Liver (tissue), 9 donors: ENCODE measurements around the gene ABCA4. TPM values are rescaled to one million over a fixed set of nuclear protein-coding genes. Genes with fewer than 3 reads are reported as not detected.

Experiments
- DNase-seq: peaks from one replicate; pipeline ENCODE4 v3.0.0-alpha.2; 2017; ENCODE audit warnings: low spot score
- H3K27ac ChIP-seq, 2 donors: one replicate each; pipeline ENCODE4 v1.7.0; 2013; ENCODE audit warnings: inconsistent platforms in 2 of 2, low read length in 2 of 2, control low read depth in 1 of 2, low read depth in 1 of 2, mild to moderate bottlenecking in 1 of 2
- H3K27me3 ChIP-seq, 4 donors: one replicate each; pipeline versions ENCODE4 v1.6.1 to v1.7.0; 2013; ENCODE audit warnings: low read length in 3 of 4, inconsistent platforms in 1 of 4, mild to moderate bottlenecking in 1 of 4, moderate library complexity in 1 of 4; ENCODE audit not compliant: control insufficient read depth in 4 of 4, insufficient read depth in 4 of 4
- H3K36me3 ChIP-seq, 4 donors: one replicate each; pipeline versions ENCODE4 v1.6.1 to v1.7.0; 2013; ENCODE audit warnings: low read length in 3 of 4, mild to moderate bottlenecking in 3 of 4, low read depth in 1 of 4, moderate library complexity in 1 of 4; ENCODE audit not compliant: control insufficient read depth in 4 of 4, insufficient read depth in 3 of 4
- H3K4me1 ChIP-seq, 4 donors: one replicate each; pipeline versions ENCODE4 v1.6.1 to v1.7.0; 2013; ENCODE audit warnings: low read length in 3 of 4, mild to moderate bottlenecking in 3 of 4, moderate library complexity in 1 of 4; ENCODE audit not compliant: control insufficient read depth in 4 of 4, insufficient read depth in 4 of 4
- H3K4me3 ChIP-seq, 3 donors: one replicate each; pipeline versions ENCODE4 v1.6.1 to v1.7.0; 2013; ENCODE audit warnings: low read length in 3 of 3, control low read depth in 1 of 3, low read depth in 1 of 3, mild to moderate bottlenecking in 1 of 3
- H3K9ac ChIP-seq, 2 donors: one replicate each; pipeline ENCODE4 v1.7.0; 2013; ENCODE audit warnings: low read length in 2 of 2, mild to moderate bottlenecking in 2 of 2, moderate library complexity in 2 of 2, control low read depth in 1 of 2, low read depth in 1 of 2
- H3K9me3 ChIP-seq, 4 donors: one replicate each; pipeline versions ENCODE4 v1.6.1 to v1.7.0; 2013; ENCODE audit warnings: low read length in 3 of 4; ENCODE audit not compliant: control insufficient read depth in 4 of 4
- EGR1 ChIP-seq, 2 donors: IDR thresholded peaks; 2 replicates each; pipeline ENCODE4 v1.6.1; 2016 to 2018; ENCODE audit warnings: antibody characterized with exemption in 2 of 2, low read depth in 2 of 2
- FOXA1 ChIP-seq: IDR thresholded peaks from 2 replicates; pipeline ENCODE4 v1.6.1; 2016; ENCODE audit warnings: antibody characterized with exemption
- FOXA2 ChIP-seq: IDR thresholded peaks from 2 replicates; pipeline ENCODE4 v1.6.1; 2016; ENCODE audit warnings: antibody characterized with exemption
- GABPA ChIP-seq, 2 donors: IDR thresholded peaks in 1 of 2; conservative IDR thresholded peaks in 1 of 2; 2 replicates each; pipeline ENCODE4 v1.6.1; 2016; ENCODE audit warnings: antibody characterized with exemption in 2 of 2, mild to moderate bottlenecking in 1 of 2, moderate library complexity in 1 of 2
- HNF4A ChIP-seq, 2 donors: conservative IDR thresholded peaks; 2 replicates each; pipeline ENCODE4 v1.6.1; 2016; ENCODE audit warnings: antibody characterized with exemption in 2 of 2, mild to moderate bottlenecking in 2 of 2
- HNF4G ChIP-seq: IDR thresholded peaks from 2 replicates; pipeline ENCODE4 v1.6.1; 2016; ENCODE audit warnings: antibody characterized with exemption
- JUND ChIP-seq, 2 donors: IDR thresholded peaks; 2 replicates each; pipeline ENCODE4 v1.6.1; 2016; ENCODE audit warnings: antibody characterized with exemption in 2 of 2
- NR2F2 ChIP-seq: IDR thresholded peaks from 2 replicates; pipeline ENCODE4 v1.6.1; 2016; ENCODE audit warnings: antibody characterized with exemption
- RAD21 ChIP-seq, 2 donors: IDR thresholded peaks; 2 replicates each; pipeline ENCODE4 v1.6.1; 2016; ENCODE audit warnings: antibody characterized with exemption in 2 of 2, mild to moderate bottlenecking in 2 of 2
- RXRA ChIP-seq, 2 donors: IDR thresholded peaks; 2 replicates each; pipeline ENCODE4 v1.6.1; 2017 to 2018; ENCODE audit warnings: antibody characterized with exemption in 2 of 2, mild to moderate bottlenecking in 1 of 2
- SP1 ChIP-seq: IDR thresholded peaks from 2 replicates; pipeline ENCODE4 v1.6.1; 2018; ENCODE audit warnings: antibody characterized with exemption, mild to moderate bottlenecking
- TAF1 ChIP-seq: conservative IDR thresholded peaks from 2 replicates; pipeline ENCODE4 v1.6.1; 2016; ENCODE audit warnings: antibody characterized with exemption, mild to moderate bottlenecking
- YY1 ChIP-seq: IDR thresholded peaks from 2 replicates; pipeline ENCODE4 v1.6.1; 2016; ENCODE audit warnings: antibody characterized with exemption, mild to moderate bottlenecking
- WGBS: extraction: QIAGEN DNeasy Blood & Tissue Kit; methylation state at CpG from one replicate; pipeline ENCODE4 v1.1.7; 2013; 5-methylcytosine and 5-hydroxymethylcytosine counted together
- polyA plus RNA-seq, 2 donors: library from polyadenylated mRNA; stranded (reverse) in 1 of 2; unstranded in 1 of 2; fragments of 200-250 nt in 1 of 2; fragments of >200 nt in 1 of 2; fragmentation: Nextera tagmentation in 1 of 2; extraction: Ambion mirVana in 1 of 2; gene quantifications; one replicate each; pipeline versions ENCODE4 v1.2.1 to v1.2.3, GENCODE V29; 2013 to 2015
- total RNA-seq, 2 donors: library from RNA; depleted of rRNA; stranded (reverse); fragments of >200 nt; gene quantifications; one replicate each; pipeline ENCODE4 v1.2.3, GENCODE V29; 2014
- TF ChIP-seq, protein P1 (sequence below): IDR thresholded peaks from 2 replicates; pipeline ENCODE4 v1.6.1; 2016; ENCODE audit warnings: antibody characterized with exemption
- TF ChIP-seq, protein P2 (sequence below): fragments of 150-350 bp; IDR thresholded peaks from 2 replicates; pipeline ENCODE4 v1.5.1; 2017; ENCODE audit warnings: improper control_type of control experiment, low read depth, low read length; ENCODE audit not compliant: missing input control
- TF ChIP-seq, protein P3 (sequence below): IDR thresholded peaks from 2 replicates; pipeline ENCODE4 v1.6.1; 2016; ENCODE audit warnings: antibody characterized with exemption
- TF ChIP-seq, protein P4 (sequence below): IDR thresholded peaks from 2 replicates; pipeline ENCODE4 v1.6.1; 2016; ENCODE audit warnings: antibody characterized with exemption
- TF ChIP-seq, protein P5 (sequence below): IDR thresholded peaks from 2 replicates; pipeline ENCODE4 v1.6.1; 2016; ENCODE audit warnings: antibody characterized with exemption, mild to moderate bottlenecking
- donor health status: healthy.
- donor health status: healthy.
- donor health status: healthy.
- donor health status: healthy.
- donor health status: healthy.

ABCA4 gene
- total RNA-seq (1 to 10 TPM in 1 of 2 donors, under 1 TPM in 1; 0.19 to 1.5 TPM), polyA plus RNA-seq (under 1 TPM; 0.32 to 0.43 TPM)

DNA sequence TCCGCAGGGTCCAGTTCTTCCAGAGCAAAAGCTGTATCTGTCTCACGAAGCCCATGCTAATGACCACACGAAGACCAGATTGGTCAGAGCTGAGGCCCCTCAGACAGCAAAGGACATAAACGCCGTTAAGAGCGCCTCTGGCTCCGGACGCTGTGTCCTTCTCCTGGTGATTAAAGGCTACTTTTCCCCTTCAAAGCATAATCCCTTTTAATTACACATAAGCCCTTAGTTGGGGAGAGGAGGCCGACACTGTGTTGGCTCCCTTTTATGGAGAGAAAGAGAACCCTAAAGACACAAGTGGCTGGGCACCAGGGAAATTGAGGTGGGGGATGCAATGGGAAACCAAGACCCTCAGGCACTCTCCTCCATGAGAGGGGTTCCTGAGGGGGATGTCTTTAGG lies at the start of gene ABCA4:
Gene ABCA4, minus strand, starts transcription at position 158 of the 400 bp plus-strand sequence. Its CDS starts 103 bp downstream, at position 55.
- H3K4me3 ChIP-seq = no peak within 1 kb of the TSS
- peaks cover 2 to 20% (median 12%) of the 10 kb centered on the region in 4 donors for H3K4me1 ChIP-seq
- no peak within 1 kb of the TSS for H3K9ac ChIP-seq
- H3K36me3 ChIP-seq = no peaks in the 10 kb centered on the region
- no peaks in the 10 kb centered on the region for H3K27me3 ChIP-seq
- no peak for DNase-seq
- H3K27ac ChIP-seq = no peak within 1 kb of the TSS
- no peaks in the 10 kb centered on the region for H3K9me3 ChIP-seq
- 96% methylated on average over 9 of the region's 9 CpGs for WGBS
- no peak for TF ChIP-seq FOXA1
- no peak for TF ChIP-seq RXRA (IDR thresholded peaks at IDR 0.05)
- no peak for TF ChIP-seq HNF4A (conservative IDR thresholded peaks at IDR 0.05)
- TF ChIP-seq HNF4G = no peak
- no peak for TF ChIP-seq TAF1
- no peak for TF ChIP-seq FOXA2
- TF ChIP-seq, protein P1, sequence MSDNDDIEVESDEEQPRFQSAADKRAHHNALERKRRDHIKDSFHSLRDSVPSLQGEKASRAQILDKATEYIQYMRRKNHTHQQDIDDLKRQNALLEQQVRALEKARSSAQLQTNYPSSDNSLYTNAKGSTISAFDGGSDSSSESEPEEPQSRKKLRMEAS = no peak
- TF ChIP-seq, protein P2, sequence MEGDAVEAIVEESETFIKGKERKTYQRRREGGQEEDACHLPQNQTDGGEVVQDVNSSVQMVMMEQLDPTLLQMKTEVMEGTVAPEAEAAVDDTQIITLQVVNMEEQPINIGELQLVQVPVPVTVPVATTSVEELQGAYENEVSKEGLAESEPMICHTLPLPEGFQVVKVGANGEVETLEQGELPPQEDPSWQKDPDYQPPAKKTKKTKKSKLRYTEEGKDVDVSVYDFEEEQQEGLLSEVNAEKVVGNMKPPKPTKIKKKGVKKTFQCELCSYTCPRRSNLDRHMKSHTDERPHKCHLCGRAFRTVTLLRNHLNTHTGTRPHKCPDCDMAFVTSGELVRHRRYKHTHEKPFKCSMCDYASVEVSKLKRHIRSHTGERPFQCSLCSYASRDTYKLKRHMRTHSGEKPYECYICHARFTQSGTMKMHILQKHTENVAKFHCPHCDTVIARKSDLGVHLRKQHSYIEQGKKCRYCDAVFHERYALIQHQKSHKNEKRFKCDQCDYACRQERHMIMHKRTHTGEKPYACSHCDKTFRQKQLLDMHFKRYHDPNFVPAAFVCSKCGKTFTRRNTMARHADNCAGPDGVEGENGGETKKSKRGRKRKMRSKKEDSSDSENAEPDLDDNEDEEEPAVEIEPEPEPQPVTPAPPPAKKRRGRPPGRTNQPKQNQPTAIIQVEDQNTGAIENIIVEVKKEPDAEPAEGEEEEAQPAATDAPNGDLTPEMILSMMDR = no peak
- no peak for TF ChIP-seq JUND (IDR thresholded peaks at IDR 0.05)
- TF ChIP-seq, protein P3, sequence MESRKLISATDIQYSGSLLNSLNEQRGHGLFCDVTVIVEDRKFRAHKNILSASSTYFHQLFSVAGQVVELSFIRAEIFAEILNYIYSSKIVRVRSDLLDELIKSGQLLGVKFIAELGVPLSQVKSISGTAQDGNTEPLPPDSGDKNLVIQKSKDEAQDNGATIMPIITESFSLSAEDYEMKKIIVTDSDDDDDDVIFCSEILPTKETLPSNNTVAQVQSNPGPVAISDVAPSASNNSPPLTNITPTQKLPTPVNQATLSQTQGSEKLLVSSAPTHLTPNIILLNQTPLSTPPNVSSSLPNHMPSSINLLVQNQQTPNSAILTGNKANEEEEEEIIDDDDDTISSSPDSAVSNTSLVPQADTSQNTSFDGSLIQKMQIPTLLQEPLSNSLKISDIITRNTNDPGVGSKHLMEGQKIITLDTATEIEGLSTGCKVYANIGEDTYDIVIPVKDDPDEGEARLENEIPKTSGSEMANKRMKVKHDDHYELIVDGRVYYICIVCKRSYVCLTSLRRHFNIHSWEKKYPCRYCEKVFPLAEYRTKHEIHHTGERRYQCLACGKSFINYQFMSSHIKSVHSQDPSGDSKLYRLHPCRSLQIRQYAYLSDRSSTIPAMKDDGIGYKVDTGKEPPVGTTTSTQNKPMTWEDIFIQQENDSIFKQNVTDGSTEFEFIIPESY = no peak
- TF ChIP-seq SP1 = no peak
- no peak for TF ChIP-seq NR2F2
- TF ChIP-seq, protein P4, sequence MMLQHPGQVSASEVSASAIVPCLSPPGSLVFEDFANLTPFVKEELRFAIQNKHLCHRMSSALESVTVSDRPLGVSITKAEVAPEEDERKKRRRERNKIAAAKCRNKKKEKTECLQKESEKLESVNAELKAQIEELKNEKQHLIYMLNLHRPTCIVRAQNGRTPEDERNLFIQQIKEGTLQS = no peak
- TF ChIP-seq GABPA (IDR thresholded peaks at IDR 0.05 in 1 of 2, conservative IDR thresholded peaks at IDR 0.05 in 1 of 2) = no peak
- TF ChIP-seq, protein P5, sequence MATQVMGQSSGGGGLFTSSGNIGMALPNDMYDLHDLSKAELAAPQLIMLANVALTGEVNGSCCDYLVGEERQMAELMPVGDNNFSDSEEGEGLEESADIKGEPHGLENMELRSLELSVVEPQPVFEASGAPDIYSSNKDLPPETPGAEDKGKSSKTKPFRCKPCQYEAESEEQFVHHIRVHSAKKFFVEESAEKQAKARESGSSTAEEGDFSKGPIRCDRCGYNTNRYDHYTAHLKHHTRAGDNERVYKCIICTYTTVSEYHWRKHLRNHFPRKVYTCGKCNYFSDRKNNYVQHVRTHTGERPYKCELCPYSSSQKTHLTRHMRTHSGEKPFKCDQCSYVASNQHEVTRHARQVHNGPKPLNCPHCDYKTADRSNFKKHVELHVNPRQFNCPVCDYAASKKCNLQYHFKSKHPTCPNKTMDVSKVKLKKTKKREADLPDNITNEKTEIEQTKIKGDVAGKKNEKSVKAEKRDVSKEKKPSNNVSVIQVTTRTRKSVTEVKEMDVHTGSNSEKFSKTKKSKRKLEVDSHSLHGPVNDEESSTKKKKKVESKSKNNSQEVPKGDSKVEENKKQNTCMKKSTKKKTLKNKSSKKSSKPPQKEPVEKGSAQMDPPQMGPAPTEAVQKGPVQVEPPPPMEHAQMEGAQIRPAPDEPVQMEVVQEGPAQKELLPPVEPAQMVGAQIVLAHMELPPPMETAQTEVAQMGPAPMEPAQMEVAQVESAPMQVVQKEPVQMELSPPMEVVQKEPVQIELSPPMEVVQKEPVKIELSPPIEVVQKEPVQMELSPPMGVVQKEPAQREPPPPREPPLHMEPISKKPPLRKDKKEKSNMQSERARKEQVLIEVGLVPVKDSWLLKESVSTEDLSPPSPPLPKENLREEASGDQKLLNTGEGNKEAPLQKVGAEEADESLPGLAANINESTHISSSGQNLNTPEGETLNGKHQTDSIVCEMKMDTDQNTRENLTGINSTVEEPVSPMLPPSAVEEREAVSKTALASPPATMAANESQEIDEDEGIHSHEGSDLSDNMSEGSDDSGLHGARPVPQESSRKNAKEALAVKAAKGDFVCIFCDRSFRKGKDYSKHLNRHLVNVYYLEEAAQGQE = no peak
- TF ChIP-seq YY1 = no peak

DNA sequence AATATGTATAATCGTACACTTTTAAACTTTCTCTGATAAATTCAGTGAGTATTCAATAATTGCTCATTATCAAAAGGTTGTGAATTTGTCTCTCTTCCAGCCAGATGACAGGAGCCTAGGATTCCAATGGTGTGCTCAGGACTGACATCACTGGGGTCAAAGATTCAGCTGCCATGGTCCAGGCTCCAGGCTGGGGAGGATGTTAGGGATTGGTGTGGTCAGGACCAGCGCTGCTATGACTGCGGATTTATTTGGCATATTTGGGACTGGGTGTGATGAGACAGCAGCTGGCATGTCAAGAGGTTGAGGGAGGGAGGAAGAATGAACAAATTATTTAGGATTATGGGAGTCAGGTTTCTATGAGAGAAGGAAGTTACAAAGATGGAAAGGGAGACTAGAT lies 48.2 kb upstream of the ABCA4 start:
- Histone ChIP-seq H3K9me3 (no peaks in the 10 kb centered on the region), H3K27me3 (no peaks in the 10 kb centered on the region), H3K4me3 (no peak overlapping the region), H3K9ac (no peak overlapping the region), H3K27ac (no peak overlapping the region), H3K36me3 (peaks cover 3 to 24% (median 8%) of the 10 kb centered on the region in 4 donors), H3K4me1 (no peaks in the 10 kb centered on the region)
- DNase-seq = no peak
- TF ChIP-seq RAD21 (IDR thresholded peaks at IDR 0.05) (no peak), RXRA (IDR thresholded peaks at IDR 0.05) (no peak), HNF4G (no peak), GABPA (IDR thresholded peaks at IDR 0.05 in 1 of 2, conservative IDR thresholded peaks at IDR 0.05 in 1 of 2) (no peak), NR2F2 (no peak), HNF4A (conservative IDR thresholded peaks at IDR 0.05) (no peak), FOXA2 (no peak), EGR1 (IDR thresholded peaks at IDR 0.05; ENCODE audit: low read depth in 2 of 2) (no peak), JUND (IDR thresholded peaks at IDR 0.05) (no peak)
- TF ChIP-seq, protein P2 = no peak
- TF ChIP-seq, protein P1 = no peak
- TF ChIP-seq, protein P4 = no peak
- TF ChIP-seq, protein P3 = no peak
- WGBS = 90% methylated on average over 3 of the region's 3 CpGs
